Liver (tissue), 3 donors: ENCODE measurements around the gene PLPP4.

Experiments used
- FOXA2 ChIP-seq: IDR thresholded peaks from 2 replicates; pipeline ENCODE4 v1.6.1; 2016; ENCODE audit warnings: antibody characterized with exemption
- GABPA ChIP-seq, 2 donors: IDR thresholded peaks in 1 of 2; conservative IDR thresholded peaks in 1 of 2; 2 replicates each; pipeline ENCODE4 v1.6.1; 2016; ENCODE audit warnings: antibody characterized with exemption in 2 of 2, mild to moderate bottlenecking in 1 of 2, moderate library complexity in 1 of 2
- RAD21 ChIP-seq, 2 donors: IDR thresholded peaks; 2 replicates each; pipeline ENCODE4 v1.6.1; 2016; ENCODE audit warnings: antibody characterized with exemption in 2 of 2, mild to moderate bottlenecking in 2 of 2
- SP1 ChIP-seq: IDR thresholded peaks from 2 replicates; pipeline ENCODE4 v1.6.1; 2018; ENCODE audit warnings: antibody characterized with exemption, mild to moderate bottlenecking
- TAF1 ChIP-seq: conservative IDR thresholded peaks from 2 replicates; pipeline ENCODE4 v1.6.1; 2016; ENCODE audit warnings: antibody characterized with exemption, mild to moderate bottlenecking
- YY1 ChIP-seq: IDR thresholded peaks from 2 replicates; pipeline ENCODE4 v1.6.1; 2016; ENCODE audit warnings: antibody characterized with exemption, mild to moderate bottlenecking
- TF ChIP-seq, protein P1 (sequence below): fragments of 150-350 bp; IDR thresholded peaks from 2 replicates; pipeline ENCODE4 v1.5.1; 2017; ENCODE audit warnings: improper control_type of control experiment, low read depth, low read length; ENCODE audit not compliant: missing input control
- TF ChIP-seq, protein P2 (sequence below): IDR thresholded peaks from 2 replicates; pipeline ENCODE4 v1.6.1; 2016; ENCODE audit warnings: antibody characterized with exemption
- TF ChIP-seq, protein P3 (sequence below): IDR thresholded peaks from 2 replicates; pipeline ENCODE4 v1.6.1; 2016; ENCODE audit warnings: antibody characterized with exemption, mild to moderate bottlenecking
- TF ChIP-seq, protein P4 (sequence below): IDR thresholded peaks from 2 replicates; pipeline ENCODE4 v1.6.1; 2016; ENCODE audit warnings: antibody characterized with exemption
- TF ChIP-seq, protein P5 (sequence below): IDR thresholded peaks from 2 replicates; pipeline ENCODE4 v1.6.1; 2016; ENCODE audit warnings: antibody characterized with exemption
- donor health status: healthy.
- donor health status: healthy.

DNA sequence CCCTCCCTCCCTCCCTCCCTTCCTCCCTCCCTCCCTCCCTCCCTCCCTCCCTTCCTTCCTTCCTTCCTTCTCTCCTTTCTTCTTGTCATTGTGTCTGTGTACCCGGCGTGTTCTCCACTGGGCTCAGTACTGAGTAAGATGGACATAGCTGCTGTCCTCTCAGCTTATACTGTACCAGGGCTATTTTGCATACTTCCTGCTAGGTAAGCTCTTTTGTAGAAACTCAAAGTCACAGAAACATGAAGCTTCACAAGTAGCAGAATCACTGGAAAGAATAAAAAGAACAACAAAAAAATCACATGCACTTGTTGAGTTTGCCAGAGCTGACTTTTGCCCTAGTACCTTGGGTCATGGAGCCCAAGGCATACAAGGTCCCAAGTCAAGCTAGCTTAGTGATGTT, 125.7 kb downstream of the PLPP4 start:
- TF ChIP-seq, protein P1, sequence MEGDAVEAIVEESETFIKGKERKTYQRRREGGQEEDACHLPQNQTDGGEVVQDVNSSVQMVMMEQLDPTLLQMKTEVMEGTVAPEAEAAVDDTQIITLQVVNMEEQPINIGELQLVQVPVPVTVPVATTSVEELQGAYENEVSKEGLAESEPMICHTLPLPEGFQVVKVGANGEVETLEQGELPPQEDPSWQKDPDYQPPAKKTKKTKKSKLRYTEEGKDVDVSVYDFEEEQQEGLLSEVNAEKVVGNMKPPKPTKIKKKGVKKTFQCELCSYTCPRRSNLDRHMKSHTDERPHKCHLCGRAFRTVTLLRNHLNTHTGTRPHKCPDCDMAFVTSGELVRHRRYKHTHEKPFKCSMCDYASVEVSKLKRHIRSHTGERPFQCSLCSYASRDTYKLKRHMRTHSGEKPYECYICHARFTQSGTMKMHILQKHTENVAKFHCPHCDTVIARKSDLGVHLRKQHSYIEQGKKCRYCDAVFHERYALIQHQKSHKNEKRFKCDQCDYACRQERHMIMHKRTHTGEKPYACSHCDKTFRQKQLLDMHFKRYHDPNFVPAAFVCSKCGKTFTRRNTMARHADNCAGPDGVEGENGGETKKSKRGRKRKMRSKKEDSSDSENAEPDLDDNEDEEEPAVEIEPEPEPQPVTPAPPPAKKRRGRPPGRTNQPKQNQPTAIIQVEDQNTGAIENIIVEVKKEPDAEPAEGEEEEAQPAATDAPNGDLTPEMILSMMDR, result no peak
- no peak for TF ChIP-seq YY1
- TF ChIP-seq, protein P2, sequence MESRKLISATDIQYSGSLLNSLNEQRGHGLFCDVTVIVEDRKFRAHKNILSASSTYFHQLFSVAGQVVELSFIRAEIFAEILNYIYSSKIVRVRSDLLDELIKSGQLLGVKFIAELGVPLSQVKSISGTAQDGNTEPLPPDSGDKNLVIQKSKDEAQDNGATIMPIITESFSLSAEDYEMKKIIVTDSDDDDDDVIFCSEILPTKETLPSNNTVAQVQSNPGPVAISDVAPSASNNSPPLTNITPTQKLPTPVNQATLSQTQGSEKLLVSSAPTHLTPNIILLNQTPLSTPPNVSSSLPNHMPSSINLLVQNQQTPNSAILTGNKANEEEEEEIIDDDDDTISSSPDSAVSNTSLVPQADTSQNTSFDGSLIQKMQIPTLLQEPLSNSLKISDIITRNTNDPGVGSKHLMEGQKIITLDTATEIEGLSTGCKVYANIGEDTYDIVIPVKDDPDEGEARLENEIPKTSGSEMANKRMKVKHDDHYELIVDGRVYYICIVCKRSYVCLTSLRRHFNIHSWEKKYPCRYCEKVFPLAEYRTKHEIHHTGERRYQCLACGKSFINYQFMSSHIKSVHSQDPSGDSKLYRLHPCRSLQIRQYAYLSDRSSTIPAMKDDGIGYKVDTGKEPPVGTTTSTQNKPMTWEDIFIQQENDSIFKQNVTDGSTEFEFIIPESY, result no peak
- TF ChIP-seq GABPA (IDR thresholded peaks at IDR 0.05 in 1 of 2, conservative IDR thresholded peaks at IDR 0.05 in 1 of 2), result no peak
- no peak for TF ChIP-seq TAF1
- TF ChIP-seq, protein P3, sequence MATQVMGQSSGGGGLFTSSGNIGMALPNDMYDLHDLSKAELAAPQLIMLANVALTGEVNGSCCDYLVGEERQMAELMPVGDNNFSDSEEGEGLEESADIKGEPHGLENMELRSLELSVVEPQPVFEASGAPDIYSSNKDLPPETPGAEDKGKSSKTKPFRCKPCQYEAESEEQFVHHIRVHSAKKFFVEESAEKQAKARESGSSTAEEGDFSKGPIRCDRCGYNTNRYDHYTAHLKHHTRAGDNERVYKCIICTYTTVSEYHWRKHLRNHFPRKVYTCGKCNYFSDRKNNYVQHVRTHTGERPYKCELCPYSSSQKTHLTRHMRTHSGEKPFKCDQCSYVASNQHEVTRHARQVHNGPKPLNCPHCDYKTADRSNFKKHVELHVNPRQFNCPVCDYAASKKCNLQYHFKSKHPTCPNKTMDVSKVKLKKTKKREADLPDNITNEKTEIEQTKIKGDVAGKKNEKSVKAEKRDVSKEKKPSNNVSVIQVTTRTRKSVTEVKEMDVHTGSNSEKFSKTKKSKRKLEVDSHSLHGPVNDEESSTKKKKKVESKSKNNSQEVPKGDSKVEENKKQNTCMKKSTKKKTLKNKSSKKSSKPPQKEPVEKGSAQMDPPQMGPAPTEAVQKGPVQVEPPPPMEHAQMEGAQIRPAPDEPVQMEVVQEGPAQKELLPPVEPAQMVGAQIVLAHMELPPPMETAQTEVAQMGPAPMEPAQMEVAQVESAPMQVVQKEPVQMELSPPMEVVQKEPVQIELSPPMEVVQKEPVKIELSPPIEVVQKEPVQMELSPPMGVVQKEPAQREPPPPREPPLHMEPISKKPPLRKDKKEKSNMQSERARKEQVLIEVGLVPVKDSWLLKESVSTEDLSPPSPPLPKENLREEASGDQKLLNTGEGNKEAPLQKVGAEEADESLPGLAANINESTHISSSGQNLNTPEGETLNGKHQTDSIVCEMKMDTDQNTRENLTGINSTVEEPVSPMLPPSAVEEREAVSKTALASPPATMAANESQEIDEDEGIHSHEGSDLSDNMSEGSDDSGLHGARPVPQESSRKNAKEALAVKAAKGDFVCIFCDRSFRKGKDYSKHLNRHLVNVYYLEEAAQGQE, result no peak
- TF ChIP-seq FOXA2, result no peak
- TF ChIP-seq, protein P4, sequence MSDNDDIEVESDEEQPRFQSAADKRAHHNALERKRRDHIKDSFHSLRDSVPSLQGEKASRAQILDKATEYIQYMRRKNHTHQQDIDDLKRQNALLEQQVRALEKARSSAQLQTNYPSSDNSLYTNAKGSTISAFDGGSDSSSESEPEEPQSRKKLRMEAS, result no peak
- TF ChIP-seq, protein P5, sequence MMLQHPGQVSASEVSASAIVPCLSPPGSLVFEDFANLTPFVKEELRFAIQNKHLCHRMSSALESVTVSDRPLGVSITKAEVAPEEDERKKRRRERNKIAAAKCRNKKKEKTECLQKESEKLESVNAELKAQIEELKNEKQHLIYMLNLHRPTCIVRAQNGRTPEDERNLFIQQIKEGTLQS, result no peak
- no peak for TF ChIP-seq SP1
- TF ChIP-seq RAD21 (IDR thresholded peaks at IDR 0.05), result no peak
